ENCODE data around the gene KIAA1549. TPM values are rescaled to one million over a fixed set of nuclear protein-coding genes. Genes with fewer than 3 reads are reported as not detected.

Gene KIAA1549
- total RNA-seq, 4 donors from 2014 or later: 1.6 to 5.0 (median 3.3) TPM

DNA sequence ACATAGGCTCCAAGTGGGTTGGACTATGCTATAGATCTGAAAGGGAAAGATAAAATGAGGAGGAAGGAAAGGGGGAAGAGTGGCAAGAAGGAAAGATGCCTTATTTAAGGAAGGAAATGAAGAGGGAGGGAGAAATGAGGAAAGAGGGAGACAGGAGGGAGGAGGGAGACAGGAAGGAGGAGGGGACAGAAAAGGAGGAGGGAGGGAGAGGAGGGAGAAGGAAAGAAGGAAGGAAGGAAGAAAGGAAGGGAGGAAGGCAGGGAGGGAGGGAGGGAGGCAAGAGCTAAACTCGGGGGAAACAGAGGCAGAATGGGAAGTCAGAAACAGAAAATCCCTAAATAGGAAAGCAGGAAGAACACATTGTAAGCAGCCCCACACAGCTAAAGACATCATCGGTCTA lies 67.4 kb downstream of the KIAA1549 start:
- H3K27ac ChIP-seq: no peak overlapping the region
- no peaks in the 10 kb centered on the region for H3K4me1 ChIP-seq
- TF ChIP-seq, protein P1, sequence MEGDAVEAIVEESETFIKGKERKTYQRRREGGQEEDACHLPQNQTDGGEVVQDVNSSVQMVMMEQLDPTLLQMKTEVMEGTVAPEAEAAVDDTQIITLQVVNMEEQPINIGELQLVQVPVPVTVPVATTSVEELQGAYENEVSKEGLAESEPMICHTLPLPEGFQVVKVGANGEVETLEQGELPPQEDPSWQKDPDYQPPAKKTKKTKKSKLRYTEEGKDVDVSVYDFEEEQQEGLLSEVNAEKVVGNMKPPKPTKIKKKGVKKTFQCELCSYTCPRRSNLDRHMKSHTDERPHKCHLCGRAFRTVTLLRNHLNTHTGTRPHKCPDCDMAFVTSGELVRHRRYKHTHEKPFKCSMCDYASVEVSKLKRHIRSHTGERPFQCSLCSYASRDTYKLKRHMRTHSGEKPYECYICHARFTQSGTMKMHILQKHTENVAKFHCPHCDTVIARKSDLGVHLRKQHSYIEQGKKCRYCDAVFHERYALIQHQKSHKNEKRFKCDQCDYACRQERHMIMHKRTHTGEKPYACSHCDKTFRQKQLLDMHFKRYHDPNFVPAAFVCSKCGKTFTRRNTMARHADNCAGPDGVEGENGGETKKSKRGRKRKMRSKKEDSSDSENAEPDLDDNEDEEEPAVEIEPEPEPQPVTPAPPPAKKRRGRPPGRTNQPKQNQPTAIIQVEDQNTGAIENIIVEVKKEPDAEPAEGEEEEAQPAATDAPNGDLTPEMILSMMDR (IDR thresholded peaks at IDR 0.05): no peak
- TF ChIP-seq POLR2A (IDR thresholded peaks at IDR 0.05): no peak
- H3K27me3 ChIP-seq: no peaks in the 10 kb centered on the region
- DNase-seq: no peak
- no peaks in the 10 kb centered on the region for H3K9me3 ChIP-seq
- H3K36me3 ChIP-seq: no peaks in the 10 kb centered on the region
- H3K4me3 ChIP-seq: no peak overlapping the region

DNA sequence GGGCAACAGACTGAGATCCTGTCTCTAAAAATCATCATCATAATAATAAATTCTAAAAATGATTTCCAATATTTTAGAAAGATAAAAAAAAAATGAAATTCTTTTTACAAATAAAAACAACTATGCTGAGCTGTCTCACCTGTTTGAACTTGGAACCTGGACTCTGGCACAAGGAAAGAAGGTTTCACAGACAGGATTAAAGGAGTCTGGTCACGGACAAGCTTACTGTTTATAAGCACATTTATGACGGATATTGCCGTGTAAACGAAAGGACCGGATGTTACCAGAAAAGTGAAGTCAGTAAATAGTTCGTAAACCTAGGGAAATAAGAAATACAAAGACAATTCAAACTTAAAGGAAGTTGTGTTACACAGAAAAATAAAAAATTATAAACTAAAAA lies 70.2 kb downstream of the KIAA1549 start:
- TF ChIP-seq, protein P1 (IDR thresholded peaks at IDR 0.05): no peak
- no peak for TF ChIP-seq POLR2A (IDR thresholded peaks at IDR 0.05)
- H3K27ac ChIP-seq: no peak overlapping the region
- no peaks in the 10 kb centered on the region for H3K27me3 ChIP-seq
- H3K4me3 ChIP-seq: no peak overlapping the region
- no peaks in the 10 kb centered on the region for H3K36me3 ChIP-seq
- H3K9me3 ChIP-seq: no peaks in the 10 kb centered on the region
- no peak for DNase-seq
- no peaks in the 10 kb centered on the region for H3K4me1 ChIP-seq

DNA sequence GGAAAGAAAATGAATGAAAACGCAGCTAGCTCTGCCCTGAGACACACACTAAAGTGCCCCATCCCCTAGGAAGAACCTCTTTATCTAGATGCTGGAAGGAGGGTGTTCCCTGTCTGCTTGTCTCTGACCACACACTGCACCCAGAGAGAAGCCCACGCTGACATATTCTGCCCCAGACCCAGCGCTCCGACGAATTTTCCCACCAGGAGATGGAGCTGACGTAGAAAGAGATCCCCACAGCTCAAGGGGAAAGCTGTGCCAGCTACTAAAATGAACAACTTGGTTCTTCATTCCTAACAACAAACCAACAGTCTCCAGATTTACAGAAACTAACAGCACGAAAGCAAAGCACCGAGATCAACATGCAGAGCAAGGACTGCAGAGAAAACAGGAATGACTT lies 73.3 kb downstream of the KIAA1549 start:
- no peak overlapping the region for H3K27ac ChIP-seq

DNA sequence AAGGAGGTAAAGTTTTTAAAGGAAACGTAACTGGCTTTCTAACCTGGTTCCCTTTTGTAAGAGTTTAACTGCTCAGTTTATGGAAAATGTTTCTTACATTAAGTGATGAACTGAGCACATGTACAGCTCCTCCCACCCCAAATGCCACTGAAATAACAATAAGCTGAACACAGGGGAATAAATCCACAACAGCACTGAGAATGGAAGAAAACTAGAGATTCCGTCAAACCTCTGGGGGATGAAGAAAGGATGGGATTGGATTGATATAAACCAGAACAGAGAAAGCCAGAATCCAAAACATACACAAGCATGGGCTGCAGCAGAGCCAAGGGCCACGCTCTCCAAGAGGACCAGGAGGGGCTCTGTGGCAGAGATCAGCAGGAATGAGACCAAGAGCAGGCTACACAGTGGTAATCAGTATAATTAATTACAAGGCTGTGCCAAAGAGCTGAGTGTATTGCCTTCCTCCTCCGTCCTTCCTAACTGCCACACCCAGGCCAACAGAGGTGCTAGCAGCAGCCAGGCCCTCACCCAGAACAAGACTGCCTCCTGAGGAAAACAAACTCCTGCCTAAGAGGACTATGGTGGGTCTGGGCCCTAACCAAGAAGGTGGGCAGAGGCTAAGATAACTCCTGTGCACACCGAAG lies 73.9 kb downstream of the KIAA1549 start:
- TF ChIP-seq, protein P1 (IDR thresholded peaks at IDR 0.05): no peak
- no peak for TF ChIP-seq POLR2A (IDR thresholded peaks at IDR 0.05)

More for the DNA sequence above, 73.3 kb downstream of the KIAA1549 start:
- H3K4me1 ChIP-seq: no peaks in the 10 kb centered on the region
- no peak for DNase-seq
- TF ChIP-seq, protein P1 (IDR thresholded peaks at IDR 0.05): no peak
- no peak for TF ChIP-seq POLR2A (IDR thresholded peaks at IDR 0.05)
- H3K4me3 ChIP-seq: no peak overlapping the region
- H3K27me3 ChIP-seq: no peaks in the 10 kb centered on the region
- no peaks in the 10 kb centered on the region for H3K36me3 ChIP-seq
- H3K9me3 ChIP-seq: no peaks in the 10 kb centered on the region

DNA sequence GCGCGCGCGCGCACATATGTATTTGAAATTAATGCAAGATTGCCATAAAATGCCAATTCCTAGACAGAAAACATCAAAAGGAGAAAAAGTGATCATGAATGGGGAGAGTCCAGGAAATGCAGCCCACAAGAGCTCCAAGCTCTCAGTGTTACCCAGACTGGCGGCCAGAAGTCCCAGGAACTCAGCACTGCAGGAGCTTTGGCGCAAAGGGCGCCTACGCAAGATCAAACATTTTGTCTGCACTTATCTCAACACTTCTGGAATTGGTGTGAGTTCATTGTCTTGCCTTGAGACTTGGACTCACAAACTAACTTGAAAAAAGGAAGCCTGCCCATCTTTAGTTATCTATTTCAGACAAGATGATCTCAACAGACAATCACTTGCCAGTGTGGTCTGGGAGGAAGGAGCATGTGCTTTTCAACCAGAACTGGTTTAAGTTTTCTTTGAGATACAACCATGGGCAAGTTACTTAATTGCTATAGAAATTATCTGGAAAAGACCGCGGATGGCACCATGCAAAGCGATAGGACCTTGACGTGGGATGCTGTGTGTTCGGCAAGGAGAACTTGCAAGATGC lies 77.2 kb downstream of the KIAA1549 start:
- H3K27me3 ChIP-seq: no peaks in the 10 kb centered on the region
- no peak for DNase-seq
- no peaks in the 10 kb centered on the region for H3K36me3 ChIP-seq
- TF ChIP-seq, protein P1 (IDR thresholded peaks at IDR 0.05): no peak
- no peak for TF ChIP-seq POLR2A (IDR thresholded peaks at IDR 0.05)
- H3K4me1 ChIP-seq: no peaks in the 10 kb centered on the region
- no peak overlapping the region for H3K27ac ChIP-seq
- no peak overlapping the region for H3K4me3 ChIP-seq
- no peaks in the 10 kb centered on the region for H3K9me3 ChIP-seq

More for the DNA sequence above, 73.9 kb downstream of the KIAA1549 start:
- Histone ChIP-seq H3K4me3 (no peak overlapping the region), H3K27me3 (no peaks in the 10 kb centered on the region), H3K27ac (no peak overlapping the region), H3K36me3 (no peaks in the 10 kb centered on the region), H3K9me3 (no peaks in the 10 kb centered on the region), H3K4me1 (no peaks in the 10 kb centered on the region)
- no peak for DNase-seq

Measured in Peyer's patch (tissue), 4 donors.